ENCODE data around the gene JOSD1. TPM values are rescaled to one million over a fixed set of nuclear protein-coding genes. Genes with fewer than 3 reads are reported as not detected.
A peak's percentile ranks its signal among the peaks of the same experiment; 100 is the strongest.

The JOSD1 gene
- total RNA-seq, 2 donors from 2014 or later = 21.2 to 26.7 TPM

GRCh38 chr22:38718414-38718813 lies 17.7 kb upstream of the JOSD1 start:
- no peaks in the 10 kb centered on the region for H3K9me3 Mint-ChIP-seq
- Histone ChIP-seq H3K9ac (ENCODE audit: extremely low read depth, low read length, poor library complexity, severe bottlenecking) (no peak overlapping the region), H3K4me3 (ENCODE audit: low read length) (no peak overlapping the region), H3K27me3 (ENCODE audit: control insufficient read depth, insufficient read depth, low read length, poor library complexity, severe bottlenecking) (no peaks in the 10 kb centered on the region), H3K36me3 (ENCODE audit: control insufficient read depth, insufficient read depth, low read length) (peaks cover 70% of the 10 kb centered on the region), H3K9me3 (ENCODE audit: control insufficient read depth, low read length) (no peaks in the 10 kb centered on the region), H3K4me1 (ENCODE audit: control insufficient read depth, insufficient read depth, low read length) (peaks cover 8% of the 10 kb centered on the region), H3K27ac (ENCODE audit: low read depth, low read length) (no peak overlapping the region)
- DNase-seq = peak; percentile 87
- peak; percentile 73 for TF ChIP-seq CTCF (conservative IDR thresholded peaks at IDR 0.05)
- H3K4me1 Mint-ChIP-seq = peaks cover 18% of the 10 kb centered on the region
- 74 to 81% methylated on average over 4 to 6 of the region's 6 CpGs for WGBS, 2 experiments (ENCODE audit: insufficient coverage in 1 of 2, insufficient read length in 1 of 2)
- no peak overlapping the region for H3K4me3 Mint-ChIP-seq
- peak overlapping the region; percentile 72 for H3K27ac Mint-ChIP-seq
- peaks cover 49% of the 10 kb centered on the region for H3K36me3 Mint-ChIP-seq (ENCODE audit: low read depth)
- no peaks in the 10 kb centered on the region for H3K27me3 Mint-ChIP-seq (ENCODE audit: insufficient read depth)

- no peak for DNase-seq
- peaks cover 39% of the 10 kb centered on the region for H3K36me3 Mint-ChIP-seq (ENCODE audit: low read depth)
- no peak overlapping the region for H3K4me3 Mint-ChIP-seq
- no peak for TF ChIP-seq CTCF (conservative IDR thresholded peaks at IDR 0.05)
- peak overlapping the region; percentile 20 for H3K27ac Mint-ChIP-seq
- H3K4me3 ChIP-seq (ENCODE audit: low read length) = no peak overlapping the region
- H3K9ac ChIP-seq (ENCODE audit: extremely low read depth, low read length, poor library complexity, severe bottlenecking) = no peak overlapping the region
- 79 to 93% methylated on average over 4 to 6 of the region's 6 CpGs for WGBS, 2 experiments (ENCODE audit: insufficient coverage in 1 of 2, insufficient read length in 1 of 2)
- H3K4me1 ChIP-seq (ENCODE audit: control insufficient read depth, insufficient read depth, low read length) = peaks cover 15% of the 10 kb centered on the region
- H3K27me3 ChIP-seq (ENCODE audit: control insufficient read depth, insufficient read depth, low read length, poor library complexity, severe bottlenecking) = no peaks in the 10 kb centered on the region
- H3K9me3 Mint-ChIP-seq = no peaks in the 10 kb centered on the region
- no peaks in the 10 kb centered on the region for H3K27me3 Mint-ChIP-seq (ENCODE audit: insufficient read depth)
- peaks cover 30% of the 10 kb centered on the region for H3K4me1 Mint-ChIP-seq
- H3K9me3 ChIP-seq (ENCODE audit: control insufficient read depth, low read length) = no peaks in the 10 kb centered on the region
- H3K27ac ChIP-seq (ENCODE audit: low read depth, low read length) = peak overlapping the region; percentile 46
- peaks cover 59% of the 10 kb centered on the region for H3K36me3 ChIP-seq (ENCODE audit: control insufficient read depth, insufficient read depth, low read length)
These were observed 16.5 kb upstream of the JOSD1 start for GRCh38 chr22:38717244-38717643.

- H3K27me3 ChIP-seq (ENCODE audit: control insufficient read depth, insufficient read depth, low read length, poor library complexity, severe bottlenecking) = no peaks in the 10 kb centered on the region
- no peak overlapping the region for H3K4me3 ChIP-seq (ENCODE audit: low read length)
- peak overlapping the region; percentile 46 for H3K27ac ChIP-seq (ENCODE audit: low read depth, low read length)
- H3K9me3 Mint-ChIP-seq = no peaks in the 10 kb centered on the region
- no peak overlapping the region for H3K4me3 Mint-ChIP-seq
- no peak for TF ChIP-seq CTCF (conservative IDR thresholded peaks at IDR 0.05)
- H3K27ac Mint-ChIP-seq = peak overlapping the region; percentile 20
- peaks cover 15% of the 10 kb centered on the region for H3K4me1 ChIP-seq (ENCODE audit: control insufficient read depth, insufficient read depth, low read length)
- H3K4me1 Mint-ChIP-seq = peaks cover 34% of the 10 kb centered on the region
- DNase-seq = no peak
- peaks cover 55% of the 10 kb centered on the region for H3K36me3 ChIP-seq (ENCODE audit: control insufficient read depth, insufficient read depth, low read length)
- H3K9ac ChIP-seq (ENCODE audit: extremely low read depth, low read length, poor library complexity, severe bottlenecking) = no peak overlapping the region
- H3K36me3 Mint-ChIP-seq (ENCODE audit: low read depth) = peaks cover 35% of the 10 kb centered on the region
- no peaks in the 10 kb centered on the region for H3K27me3 Mint-ChIP-seq (ENCODE audit: insufficient read depth)
- H3K9me3 ChIP-seq (ENCODE audit: control insufficient read depth, low read length) = no peaks in the 10 kb centered on the region
- 86 to 92% methylated on average over 9 of the region's 9 CpGs for WGBS, 2 experiments (ENCODE audit: insufficient coverage in 1 of 2, insufficient read length in 1 of 2)
These were observed 16.1 kb upstream of the JOSD1 start for GRCh38 chr22:38716826-38717225.

Measured in endodermal cell (in vitro differentiated cells).